Measurements from ENCODE around the gene PIP4K2C.

GRCh38 chr12:57604992-57605810 lies 14.2 kb downstream of the PIP4K2C start:
- TF ChIP-seq POLR2AphosphoS5 (IDR thresholded peaks at IDR 0.05; ENCODE audit: low read depth, low read length) (no peak), POLR2A (IDR thresholded peaks at IDR 0.05; ENCODE audit: low read depth, low read length) (no peak; the same call in 1 of the 2 replicates), TAF1 (IDR thresholded peaks at IDR 0.05; ENCODE audit: borderline replicate concordance, low read depth, low read length) (no peak)

Measured in GM12892 (cell line).